ENCODE results near the gene RNF4.
"Not testable (repeated sequence)": the region's sequence is repeated elsewhere in the genome, so short reads cannot be mapped to it uniquely, and the experiment has no call there.

The RNF4 gene

DNA sequence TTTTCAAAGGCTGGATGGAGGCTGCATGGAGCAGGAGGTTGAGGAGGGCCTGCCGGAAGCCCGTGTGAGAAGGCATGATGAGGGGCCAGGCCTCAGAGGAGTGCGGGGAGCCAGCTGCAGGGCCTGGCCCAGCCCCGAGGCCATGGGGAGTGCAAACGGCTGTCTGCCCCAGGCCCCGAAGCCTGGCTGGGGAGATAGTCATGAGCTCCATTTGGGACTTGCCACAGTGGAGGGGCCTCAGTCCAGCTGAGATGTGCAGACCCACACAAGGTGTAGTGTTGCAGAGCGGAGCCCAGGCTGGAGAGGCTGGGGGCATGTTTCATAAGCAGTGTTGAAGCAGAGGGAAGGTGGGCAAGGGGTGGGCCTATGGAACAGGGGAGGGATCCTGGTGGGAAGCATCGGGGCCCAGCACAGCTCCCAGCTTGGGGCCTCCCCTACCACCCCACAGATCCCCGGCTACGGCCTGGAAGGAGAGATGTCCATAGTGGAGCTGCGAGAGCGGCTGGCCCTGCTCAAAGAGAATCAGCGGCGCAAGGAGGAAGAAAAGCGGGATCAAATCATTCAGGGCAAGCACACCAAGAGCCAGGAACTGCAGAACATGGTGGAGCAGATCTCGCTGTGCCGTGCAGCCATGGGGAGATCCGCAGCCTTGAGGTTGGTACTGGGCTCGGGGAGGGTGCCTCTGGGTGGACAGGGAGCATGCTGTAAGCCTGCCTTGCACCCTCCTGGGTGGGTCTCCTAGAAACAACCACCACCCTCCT lies 9.1 kb upstream of the RNF4 start:
- no peak for DNase-seq

DNA sequence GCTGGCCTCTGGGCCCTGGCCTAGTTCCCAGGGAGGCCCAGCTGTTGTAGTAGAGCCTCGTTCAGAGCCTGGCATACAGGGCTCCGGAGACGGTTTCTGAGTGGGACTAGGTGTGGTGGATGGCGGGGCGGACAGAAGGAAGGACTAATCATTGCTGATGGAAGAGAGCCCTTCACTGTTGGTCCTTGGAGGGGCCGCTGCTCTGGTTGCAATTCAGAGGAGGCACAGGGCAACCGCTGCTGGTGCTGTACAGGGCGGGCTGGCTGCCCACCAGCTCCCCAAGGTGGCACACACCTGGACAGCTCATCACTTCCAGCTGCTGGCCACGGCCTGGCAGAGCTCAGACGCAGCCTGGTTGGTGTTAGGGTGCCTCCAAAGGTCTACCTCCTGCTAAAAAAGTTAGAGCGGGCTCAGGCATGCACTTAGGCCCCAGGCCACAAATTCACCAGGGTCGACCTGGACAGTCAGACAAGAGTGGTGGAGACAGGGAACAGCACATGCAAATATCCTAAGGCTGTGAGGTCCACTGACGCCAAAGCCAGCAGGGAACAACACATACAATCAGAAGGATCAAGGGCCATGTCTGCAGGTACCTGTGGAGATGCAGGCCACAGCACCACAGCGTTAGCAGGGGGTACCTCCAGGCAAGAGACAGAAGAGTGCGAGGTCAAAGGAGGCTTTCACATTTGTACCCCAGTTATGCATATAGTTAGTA lies 7.5 kb upstream of the RNF4 start:
- no peak for DNase-seq

DNA sequence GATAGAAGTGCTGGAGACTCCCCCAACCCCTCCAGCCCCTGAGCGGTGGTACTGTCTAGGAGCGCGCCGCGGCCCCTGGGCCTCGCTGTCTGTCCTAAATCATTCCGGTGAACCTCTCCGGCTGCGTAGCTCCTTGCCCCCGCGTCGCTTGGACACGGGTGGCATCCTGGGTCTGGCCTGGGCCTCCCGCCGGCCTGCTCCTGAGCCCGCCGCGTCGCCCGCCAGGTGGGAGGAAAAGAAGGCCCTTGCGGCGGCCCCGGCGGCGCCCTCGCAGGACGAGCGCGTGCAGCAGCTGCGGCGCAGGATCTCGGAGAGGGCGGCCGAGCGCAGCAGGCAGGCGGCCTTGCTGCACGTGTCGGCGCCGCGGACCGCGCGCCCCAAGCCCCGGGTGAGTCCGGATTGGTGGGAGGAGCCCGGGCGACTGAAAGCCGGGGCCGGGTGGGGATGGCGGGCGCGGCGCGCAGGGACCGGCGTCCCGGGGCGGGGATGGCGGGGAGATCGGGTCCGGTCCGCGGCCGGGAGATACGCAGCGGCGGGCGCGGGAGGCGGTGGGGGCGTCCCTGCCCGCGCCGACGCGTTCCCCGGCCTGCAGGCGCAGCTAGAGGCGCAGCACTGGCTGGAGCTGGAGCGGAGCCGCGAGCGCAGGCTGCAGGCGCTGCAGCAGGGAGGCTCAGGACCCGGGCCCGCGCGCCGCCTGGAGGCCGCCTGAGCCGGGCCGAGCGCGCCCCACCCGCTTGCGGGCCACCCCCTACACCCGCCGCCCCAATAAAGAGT lies 6.5 kb upstream of the RNF4 start:
- peak; percentile 51 to 57 for DNase-seq

DNA sequence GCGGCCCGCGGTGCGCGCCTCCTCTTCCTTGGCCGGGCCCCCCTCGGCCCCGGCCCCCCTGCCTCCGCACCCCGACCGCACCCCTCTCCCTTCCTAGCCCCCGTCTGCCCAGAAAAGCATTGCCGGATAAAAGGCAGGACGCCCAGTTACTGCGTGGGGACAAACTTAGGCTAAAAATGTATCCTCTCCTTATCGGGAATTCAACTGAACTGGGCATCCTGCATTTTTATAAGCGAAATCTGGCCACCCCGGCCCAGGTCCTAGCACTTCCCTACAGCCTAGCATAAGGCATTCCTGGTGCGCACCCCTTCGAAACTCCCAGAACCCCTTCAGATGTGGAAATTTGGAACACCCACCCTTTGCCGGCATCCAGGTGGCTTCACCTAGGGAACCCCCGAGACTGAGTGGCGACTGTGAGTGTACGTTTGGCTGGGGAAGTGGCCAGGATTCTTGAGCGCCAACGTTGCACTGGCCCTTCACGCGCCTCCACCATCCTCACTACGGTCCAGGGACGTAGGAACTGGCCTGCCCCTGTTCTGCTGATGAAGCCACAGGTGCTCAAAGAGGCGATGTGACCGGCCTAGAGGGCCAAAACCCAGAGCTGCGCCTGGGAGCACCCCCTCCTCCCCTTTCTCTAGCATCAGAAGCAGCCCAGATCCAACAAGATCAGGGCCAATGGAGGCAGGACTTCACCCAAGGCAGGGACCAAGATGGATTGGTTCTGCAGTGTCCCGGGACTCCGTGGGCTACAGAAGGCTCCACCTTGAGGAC lies 5.7 kb upstream of the RNF4 start:
- DNase-seq, result no peak

DNA sequence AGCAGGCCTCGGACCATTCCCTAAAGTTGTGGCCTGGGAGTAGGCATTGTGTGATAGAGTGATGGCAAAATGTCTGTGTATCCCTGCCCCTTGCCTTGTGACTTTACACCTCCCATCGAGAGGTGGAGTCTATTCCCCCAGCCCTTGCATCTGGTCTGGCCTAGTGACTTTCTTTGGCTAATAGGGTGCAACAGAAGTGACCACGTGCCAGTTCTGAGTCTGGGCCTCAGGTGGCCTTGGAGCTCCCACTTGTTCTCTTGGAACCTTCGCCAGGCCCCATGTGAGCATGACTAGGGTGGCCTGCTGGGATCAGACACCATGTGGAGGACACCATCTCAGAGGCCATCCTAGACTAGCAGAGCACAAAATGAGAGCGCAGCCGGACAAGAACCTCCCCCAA lies 3.9 kb upstream of the RNF4 start:
- no peak for DNase-seq

DNA sequence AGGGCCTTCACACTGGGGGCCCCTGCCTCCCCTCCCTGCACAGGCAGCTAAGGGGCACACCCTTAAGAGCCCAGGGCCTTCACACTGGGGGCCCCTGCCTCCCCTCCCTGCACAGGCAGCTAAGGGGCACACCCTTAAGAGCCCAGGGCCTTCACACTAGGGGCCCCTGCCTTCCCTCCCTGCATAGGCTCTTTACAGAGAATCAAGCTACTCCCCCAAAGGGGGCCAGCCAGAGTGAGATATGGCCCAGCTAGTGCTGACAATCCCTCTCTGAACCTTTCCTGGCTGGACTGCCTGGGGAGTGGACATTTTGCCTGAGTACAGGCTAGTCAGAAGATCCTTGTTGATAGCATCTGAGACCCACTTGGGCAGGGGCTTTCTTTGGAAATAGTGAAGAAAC lies 3.4 kb upstream of the RNF4 start:
- not testable (repeated sequence) for DNase-seq

DNA sequence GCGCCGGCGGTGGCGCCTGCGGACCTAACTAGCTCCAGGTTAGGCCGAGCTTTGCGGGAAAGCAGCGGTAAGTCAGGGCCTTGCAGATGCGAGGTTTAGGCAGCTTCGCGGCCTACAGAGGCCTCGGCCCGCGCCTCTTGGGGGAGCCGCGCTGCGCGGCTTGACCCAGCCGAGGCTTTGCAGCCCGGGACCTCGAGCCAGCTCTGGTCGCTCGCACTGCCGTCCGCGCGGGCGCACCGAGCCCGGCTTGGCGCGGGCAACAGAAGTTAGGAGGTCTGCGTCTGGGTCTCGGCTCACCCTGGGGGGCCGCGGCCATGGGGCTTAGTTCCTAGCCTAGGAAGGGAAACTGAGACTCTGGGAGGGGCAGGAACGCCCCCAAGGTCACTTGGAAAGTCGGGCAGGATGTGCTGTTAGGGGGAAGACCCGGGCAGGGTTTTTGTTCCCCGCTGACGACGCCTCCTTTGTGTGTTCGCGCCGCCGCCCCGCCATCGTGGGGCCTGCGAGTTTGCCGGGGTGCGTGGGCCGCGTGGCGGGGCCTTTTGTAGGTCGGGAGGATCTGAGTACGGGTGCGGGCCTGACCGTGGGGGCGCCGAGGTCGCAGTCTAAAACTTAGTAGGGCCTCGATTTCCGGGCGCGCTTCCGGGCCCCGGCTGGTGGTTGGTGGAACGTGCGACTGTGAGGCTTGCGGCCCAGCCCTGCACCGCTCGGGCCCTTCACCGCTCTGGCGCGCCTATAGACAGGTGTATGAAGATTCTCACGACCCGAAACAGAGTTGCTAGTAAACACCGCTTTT lies 482 bp downstream of the RNF4 start:
- DNase-seq, result peak; percentile 62 to 68

DNA sequence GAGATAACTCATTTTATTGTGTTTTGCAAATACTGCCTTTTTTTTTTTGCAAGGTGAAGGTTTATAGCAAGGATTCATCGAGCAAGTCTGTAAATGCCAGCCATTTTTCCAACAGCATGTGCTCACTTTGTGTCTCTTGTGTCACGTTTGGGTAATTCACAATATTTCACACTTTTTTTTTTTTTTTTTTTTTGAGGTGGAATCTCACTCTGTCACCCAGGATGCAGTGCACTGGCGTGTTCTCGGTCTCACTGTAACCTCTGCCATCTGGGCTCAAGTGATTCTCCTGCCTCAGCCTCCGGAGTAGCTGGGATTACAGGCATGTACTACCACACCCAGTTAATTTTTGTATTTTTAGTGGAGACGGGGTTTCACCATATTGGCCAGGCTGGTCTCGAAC lies 1.9 kb downstream of the RNF4 start:
- DNase-seq, result no peak

DNA sequence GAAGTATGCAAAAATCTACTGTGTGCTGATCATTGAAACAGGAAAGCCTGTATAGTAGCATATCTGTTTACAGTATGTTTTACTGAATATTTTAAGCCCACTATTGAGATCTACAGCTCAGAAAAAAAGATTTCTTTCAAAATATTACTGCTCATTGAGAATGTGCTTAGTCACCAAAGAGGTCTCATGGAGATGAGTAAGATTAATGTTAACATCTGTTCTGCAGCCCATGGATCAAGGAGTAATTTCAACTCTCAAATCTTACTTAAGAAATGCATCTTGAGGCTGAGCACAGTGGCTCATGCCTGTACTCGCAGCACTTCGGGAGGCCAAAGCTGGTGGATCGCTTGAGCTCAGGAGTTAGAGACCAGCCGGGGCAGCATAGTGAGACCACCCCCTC lies 3.3 kb downstream of the RNF4 start:
- DNase-seq, result no peak

DNA sequence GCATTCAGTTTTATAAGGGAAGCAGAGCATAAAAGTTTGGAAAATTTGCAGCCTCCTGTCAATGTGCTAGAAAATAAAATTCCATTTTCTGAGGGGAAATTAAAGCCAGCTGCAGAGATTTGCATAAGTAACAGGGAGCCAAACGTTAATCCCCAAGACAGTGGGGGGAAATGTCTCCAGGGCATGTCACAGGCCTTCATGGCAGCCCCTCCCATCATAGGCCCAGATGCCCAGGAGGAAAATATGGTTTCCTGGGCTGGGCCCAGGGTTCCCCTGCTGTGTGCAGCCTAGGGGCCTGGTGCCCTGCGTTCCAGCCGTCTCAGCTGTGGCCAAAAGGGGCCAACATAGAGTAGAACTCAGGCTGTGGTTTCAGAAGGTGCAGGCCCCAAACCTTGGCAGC lies 9.3 kb downstream of the RNF4 start:
- DNase-seq, result no peak

DNA sequence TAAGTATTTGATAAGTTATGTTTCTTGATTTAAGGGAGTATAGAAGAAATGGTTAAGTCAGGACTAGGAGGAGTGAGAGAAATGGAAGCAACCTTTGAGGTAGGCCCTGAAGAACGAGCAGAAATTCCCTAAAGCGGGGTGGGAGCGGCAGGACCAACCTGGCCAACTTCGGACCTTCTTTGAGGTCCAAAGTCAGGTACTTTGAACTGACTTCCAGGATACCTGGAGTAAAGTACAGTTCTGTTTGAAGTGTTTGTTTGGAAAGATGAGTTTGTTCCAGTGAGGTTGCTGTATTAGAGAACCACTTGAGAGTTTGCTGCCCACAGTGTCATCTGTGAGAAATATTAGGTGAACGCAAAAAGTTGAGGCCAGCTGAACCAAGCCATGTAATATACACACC lies 11.7 kb downstream of the RNF4 start:
- DNase-seq, result no peak

DNA sequence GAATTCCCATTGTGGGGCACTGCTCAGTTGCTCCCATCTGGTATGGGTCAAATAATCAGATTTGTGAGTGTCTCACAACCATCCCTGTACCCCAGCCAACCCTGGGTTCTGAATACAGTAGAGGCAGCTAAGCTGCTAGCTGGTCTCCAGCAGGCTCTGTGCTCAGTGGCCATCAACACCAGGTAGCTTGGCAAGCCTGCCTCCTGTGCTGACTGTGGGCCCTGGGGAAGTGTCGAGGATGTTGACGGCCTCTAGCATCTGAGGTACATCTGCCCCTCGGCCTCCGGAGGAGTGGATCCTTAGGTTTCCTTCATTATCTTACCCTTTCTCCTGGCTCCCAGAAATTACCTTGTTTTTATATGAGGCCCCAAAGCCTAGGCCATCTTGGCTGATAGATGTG lies 13.3 kb downstream of the RNF4 start:
- no peak for DNase-seq

DNA sequence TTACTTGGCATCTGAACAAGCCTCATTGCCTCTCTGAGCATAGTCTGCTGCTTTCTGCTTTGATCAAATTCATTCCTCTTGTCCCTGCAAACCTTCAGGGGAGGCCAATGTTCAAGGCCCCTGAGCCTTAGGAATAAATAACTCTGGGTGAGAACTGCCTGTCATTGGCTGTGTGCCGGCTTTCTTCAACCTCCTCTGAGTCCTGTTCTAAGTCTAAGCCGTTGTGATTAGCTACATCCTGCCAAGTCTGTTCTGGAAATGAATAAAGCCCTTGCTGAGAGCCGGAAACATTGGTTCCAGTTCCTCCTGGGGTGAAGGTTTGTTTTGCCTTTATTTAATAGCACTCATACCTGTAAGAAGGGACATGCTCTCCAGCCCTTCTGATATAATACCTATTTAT lies 13.8 kb downstream of the RNF4 start:
- no peak for DNase-seq

DNA sequence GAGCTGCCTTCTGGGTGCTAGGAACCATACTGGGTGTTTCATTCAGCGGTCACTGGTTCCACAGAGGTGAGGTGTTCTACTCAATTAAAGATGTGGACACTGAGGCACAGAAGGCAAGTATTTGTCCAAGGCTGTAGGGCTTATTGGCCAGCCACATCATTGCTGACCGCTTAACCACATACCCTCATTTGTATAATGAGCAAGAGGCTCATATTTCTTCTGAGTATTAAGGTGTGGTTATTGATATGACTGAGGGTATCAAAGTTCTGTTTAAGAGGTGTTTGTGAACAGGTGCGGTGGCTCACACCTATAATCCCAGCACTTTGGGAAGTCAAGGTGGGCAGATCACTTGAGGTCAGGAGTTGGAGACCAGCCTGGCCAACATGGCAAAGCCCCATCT lies 14.3 kb downstream of the RNF4 start:
- DNase-seq, result no peak

DNA sequence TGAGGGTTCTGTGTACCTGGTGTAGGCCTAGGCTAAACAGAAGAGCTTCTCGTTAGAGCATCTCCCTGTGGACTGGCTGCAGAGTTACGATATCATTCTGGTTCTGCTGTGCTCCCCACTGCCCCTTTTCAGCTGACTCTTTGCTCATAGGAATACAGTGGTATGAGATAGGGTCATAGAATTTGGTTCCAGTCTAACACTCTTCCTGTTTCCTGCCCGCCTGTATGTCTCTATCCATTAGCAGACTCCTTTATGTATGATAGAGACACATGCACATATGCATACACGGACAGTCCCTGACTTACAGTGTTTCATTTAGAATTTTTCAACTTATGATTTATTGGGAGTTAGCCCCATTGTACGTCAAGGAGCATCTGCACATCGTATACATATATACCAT lies 15.3 kb downstream of the RNF4 start:
- no peak for DNase-seq

DNA sequence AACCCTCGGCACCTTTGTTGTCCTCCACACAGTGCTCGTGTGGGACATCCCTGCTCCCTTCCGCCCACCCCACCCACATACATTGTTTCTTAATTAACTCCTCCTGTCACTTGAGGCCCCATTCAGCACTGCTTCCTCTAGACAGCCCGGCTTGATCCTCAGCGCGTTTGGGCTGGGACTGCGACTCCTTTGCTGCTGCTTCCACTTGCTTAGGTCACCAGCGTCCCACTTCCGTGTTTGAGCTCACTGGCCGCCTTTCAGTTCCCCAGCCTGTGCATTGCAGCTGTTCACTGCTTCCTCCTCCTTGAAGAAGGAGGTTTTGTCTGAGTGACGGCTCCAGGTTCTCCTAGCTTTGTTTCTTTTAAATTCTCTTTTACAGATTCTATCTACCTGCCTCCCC lies 16.1 kb downstream of the RNF4 start:
- DNase-seq, result peak; percentile 43 to 48

DNA sequence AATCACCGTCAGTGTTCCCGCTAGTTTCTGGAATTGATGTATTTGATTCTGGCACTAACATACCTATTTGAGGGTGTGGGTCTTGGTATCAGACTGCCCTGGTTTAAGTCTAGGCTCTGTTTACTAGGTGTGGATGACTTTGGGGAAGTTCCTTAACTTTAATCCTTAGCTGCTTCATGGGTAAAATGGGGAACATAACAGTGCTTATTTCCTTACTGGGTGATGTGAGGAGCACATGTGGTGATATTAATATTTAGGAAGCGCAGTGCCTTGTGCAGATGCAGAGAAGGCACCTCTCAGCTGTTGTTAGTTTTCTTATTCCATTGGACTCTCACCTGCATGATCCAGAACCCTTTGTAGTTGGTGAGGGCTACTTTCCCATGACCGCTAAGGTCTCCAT lies 17.1 kb downstream of the RNF4 start:
- no peak for DNase-seq

DNA sequence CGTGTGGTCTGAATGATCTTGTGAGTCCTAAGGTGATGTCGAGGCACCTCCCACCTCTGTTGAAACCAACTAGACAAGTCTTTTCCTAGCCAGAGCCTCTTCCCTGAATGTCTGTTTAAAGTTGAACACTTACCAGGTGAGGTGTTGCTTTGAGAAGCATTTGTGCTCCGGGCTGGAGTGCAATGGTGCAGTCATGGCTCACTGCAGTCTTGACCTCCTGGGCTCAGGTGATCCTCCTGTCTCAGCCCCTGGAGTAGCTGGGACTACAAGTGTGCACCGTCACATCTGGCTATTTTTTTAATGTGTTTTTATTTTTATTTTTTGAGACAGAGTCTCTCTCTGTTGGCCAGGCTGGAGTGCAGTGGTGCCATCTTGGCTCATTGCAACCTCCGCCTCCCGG lies 18.1 kb downstream of the RNF4 start:
- DNase-seq, result no peak

DNA sequence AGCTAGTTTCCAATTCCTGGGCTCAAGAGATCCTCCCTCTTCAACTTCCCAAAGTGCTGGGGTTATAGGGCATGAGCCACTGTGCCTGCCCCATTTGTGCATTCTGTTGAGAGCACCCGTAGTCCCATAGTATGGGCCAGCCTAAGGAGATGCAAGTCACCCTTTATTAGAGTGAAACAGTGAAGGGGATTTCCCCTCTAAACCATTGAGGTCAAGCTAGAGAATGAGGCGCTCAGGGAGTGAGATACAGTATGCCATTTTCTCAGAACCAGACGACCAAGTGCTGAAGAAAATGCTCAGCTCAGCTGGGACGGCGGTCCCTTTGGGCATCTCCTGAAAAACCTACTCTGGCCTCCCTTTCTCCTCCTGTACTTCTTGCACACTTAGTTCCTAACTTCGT lies 18.7 kb downstream of the RNF4 start:
- DNase-seq, result no peak

DNA sequence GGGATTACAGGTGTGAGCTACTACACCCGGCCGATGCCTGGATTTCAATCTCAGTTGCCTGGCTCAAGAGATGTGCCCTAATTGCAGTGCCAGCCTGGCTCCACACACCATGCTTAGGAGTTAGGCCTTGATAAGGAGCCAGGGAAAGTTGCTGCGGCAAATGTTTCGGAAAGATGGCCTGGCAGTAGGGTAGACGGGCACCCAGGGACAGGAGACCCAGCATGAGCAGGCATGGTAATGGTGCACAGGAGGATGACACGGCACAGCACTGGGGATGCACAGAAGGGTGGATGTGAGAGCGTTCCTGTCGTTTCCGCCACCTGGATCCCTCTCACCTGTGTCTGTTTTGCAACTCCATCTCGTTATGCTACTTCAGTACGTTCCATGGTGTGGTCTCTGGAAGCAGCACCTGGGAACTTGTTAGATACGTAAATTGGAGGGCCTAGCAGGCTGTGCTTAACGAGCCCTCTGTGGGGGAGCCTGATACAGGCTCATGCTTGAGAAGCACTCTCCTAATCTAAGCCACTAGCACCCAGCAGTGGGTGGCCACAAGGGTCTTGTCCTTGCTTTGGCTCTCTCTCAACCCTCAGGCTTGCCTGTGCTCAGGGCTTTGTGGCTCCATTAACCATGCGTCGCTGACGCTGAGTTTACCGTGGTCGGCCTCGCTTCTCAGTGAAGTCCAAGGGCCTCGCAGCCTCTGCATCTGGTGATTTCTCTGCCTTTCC lies 20.3 kb downstream of the RNF4 start:
- DNase-seq, result no peak

DNA sequence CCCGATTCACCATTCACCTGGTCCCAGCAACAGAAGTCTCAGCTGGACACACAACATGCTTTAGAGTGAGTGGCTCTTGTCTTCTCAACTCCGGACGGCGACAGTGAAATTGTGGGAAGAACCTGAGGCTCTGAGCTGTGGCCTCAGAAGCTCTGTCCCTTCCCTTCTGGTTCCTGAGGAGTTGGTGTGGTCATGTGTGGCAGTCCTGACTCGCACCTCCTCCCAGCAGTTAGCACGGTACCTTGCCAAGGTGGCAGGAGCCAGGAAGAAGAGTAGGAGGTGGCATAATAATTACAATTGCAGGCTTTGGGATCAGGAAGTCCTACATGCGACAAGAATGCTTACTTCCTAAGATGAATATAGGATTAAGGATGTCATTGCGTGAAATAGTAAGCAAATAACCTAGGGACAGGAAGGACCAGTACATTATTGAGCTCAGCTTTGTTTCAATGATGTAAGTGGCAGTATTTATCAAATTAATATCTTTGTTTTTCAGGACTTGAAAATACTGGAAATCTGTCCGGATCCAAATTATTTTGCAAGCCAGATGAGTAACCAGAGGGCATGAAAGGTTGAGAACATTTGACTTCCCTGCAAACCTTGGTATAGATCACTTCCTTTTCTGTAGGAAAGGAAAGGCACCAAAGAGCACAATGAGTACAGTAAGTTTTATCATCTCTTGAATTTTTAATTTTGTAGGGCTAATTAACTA lies 21.1 kb downstream of the RNF4 start:
- DNase-seq, result no peak
